HL-60 (cell line): ENCODE measurements around the gene WIPF2.

Experiments
- DNase-seq, 2 experiments: peaks; one replicate each; pipeline ENCODE4 v3.0.0-alpha.2; 2010 to 2020; ENCODE audit warnings: low read depth in 1 of 2, low spot score in 1 of 2
- H3K27ac ChIP-seq: fragments of 250-450 bp; sonication (Bioruptor Pico); replicated peaks from 2 replicates; pipeline ENCODE4 v1.5.1; 2020; ENCODE audit warnings: mild to moderate bottlenecking, moderate library complexity
- H3K27me3 ChIP-seq: fragments of 250-450 bp; sonication (Bioruptor Pico); 2 replicates; pipeline ENCODE4 v1.5.1; 2021; ENCODE audit warnings: mild to moderate bottlenecking, moderate library complexity; ENCODE audit not compliant: insufficient read depth, poor library complexity, severe bottlenecking
- H3K4me3 ChIP-seq: replicated peaks from 2 replicates; pipeline ENCODE4 v1.5.1; 2011; ENCODE audit warnings: mild to moderate bottlenecking, control low read depth, low read length; ENCODE audit not compliant: insufficient read depth
- CTCF ChIP-seq: IDR thresholded peaks from one replicate; pipeline ENCODE4 v1.5.1; 2011; ENCODE audit warnings: low read length, control low read depth, inconsistent platforms; ENCODE audit not compliant: insufficient read depth
- GABPA ChIP-seq: IDR thresholded peaks from 2 replicates; pipeline ENCODE4 v1.6.1; 2012; ENCODE audit warnings: low read depth
- POLR2AphosphoS5 ChIP-seq: IDR thresholded peaks from 2 replicates; pipeline ENCODE4 v1.6.1; 2012; ENCODE audit warnings: low read depth
- REST ChIP-seq: IDR thresholded peaks from 2 replicates; pipeline ENCODE4 v1.6.1; 2012; ENCODE audit warnings: low read depth; ENCODE audit not compliant: insufficient replicate concordance
- SPI1 ChIP-seq: IDR thresholded peaks from 2 replicates; pipeline ENCODE4 v1.6.1; 2012; ENCODE audit warnings: low read depth, mild to moderate bottlenecking, borderline replicate concordance

Gene WIPF2

GRCh38 chr17:40314584-40314956 is 95.5 kb downstream of the WIPF2 start:
- Histone ChIP-seq H3K4me3 (no peak overlapping the region), H3K27me3 (no peaks in the 10 kb centered on the region), H3K27ac (no peak overlapping the region)
- TF ChIP-seq POLR2AphosphoS5 (peak; percentile 58; the same call in 1 of the 2 replicates), SPI1 (no peak)
- peak; percentile 81 to 82 for DNase-seq

- no peak overlapping the region for H3K4me3 ChIP-seq
- TF ChIP-seq SPI1 (no peak), POLR2AphosphoS5 (no peak), REST (no peak), GABPA (no peak), CTCF (no peak)
- no peak for DNase-seq
- no peaks in the 10 kb centered on the region for H3K27me3 ChIP-seq
- no peak overlapping the region for H3K27ac ChIP-seq
These were observed 96.1 kb downstream of the WIPF2 start for GRCh38 chr17:40315206-40315605.

- Histone ChIP-seq H3K27ac (no peak overlapping the region), H3K4me3 (no peak overlapping the region), H3K27me3 (no peaks in the 10 kb centered on the region)
- peak; percentile 27; the same call in 1 of the 2 replicates for TF ChIP-seq SPI1
- TF ChIP-seq REST, result no peak
- no peak for TF ChIP-seq GABPA
- no peak for TF ChIP-seq POLR2AphosphoS5
- no peak for TF ChIP-seq CTCF
- peak in 1 of 2 experiments; percentile 67 for DNase-seq
These were observed 96.8 kb downstream of the WIPF2 start for GRCh38 chr17:40315678-40316570.

GRCh38 chr17:40316571-40317344 is 97.7 kb downstream of the WIPF2 start:
- no peak overlapping the region for H3K27ac ChIP-seq
- TF ChIP-seq SPI1, result peak; percentile 38; the same call in 1 of the 2 replicates
- TF ChIP-seq GABPA, result no peak
- H3K4me3 ChIP-seq, result no peak overlapping the region
- no peaks in the 10 kb centered on the region for H3K27me3 ChIP-seq
- DNase-seq, result no peak
